Thoracic aorta (tissue), 2 donors: ENCODE measurements around the gene FJX1. TPM values are rescaled to one million over a fixed set of nuclear protein-coding genes. Genes with fewer than 3 reads are reported as not detected.

Experiments used
- ATAC-seq: fragments of 150-250 bp; one replicate; pipeline ENCODE4 v1.8.0; 2017; ENCODE audit warnings: low read depth; ENCODE audit not compliant: insufficient number of reproducible peaks, low FRiP score
- DNase-seq: peaks from one replicate; pipeline ENCODE4 v3.0.0-alpha.2; 2020; ENCODE audit warnings: low spot score
- H3K27ac ChIP-seq, 2 donors: fragments of 200-600 bp; sonication (generic); 1 replicate in 1 of 2; 2 replicates in 1 of 2; pipeline ENCODE4 v1.5.1; 2016; ENCODE audit warnings: mild to moderate bottlenecking in 2 of 2, moderate library complexity in 2 of 2
- H3K27me3 ChIP-seq: fragments of 200-600 bp; sonication (generic); replicated peaks from 2 replicates; pipeline ENCODE4 v1.6.0; 2016; ENCODE audit warnings: mild to moderate bottlenecking; ENCODE audit not compliant: insufficient read depth
- H3K36me3 ChIP-seq: fragments of 200-600 bp; sonication (generic); one replicate; pipeline ENCODE4 v1.5.1; 2016
- H3K4me1 ChIP-seq, 2 donors: fragments of 200-600 bp; sonication (generic); 1 replicate in 1 of 2; 2 replicates in 1 of 2; pipeline versions ENCODE4 v1.5.1 to v1.6.0; 2016; ENCODE audit warnings: low read depth in 2 of 2, mild to moderate bottlenecking in 1 of 2; ENCODE audit not compliant: control insufficient read depth in 1 of 2
- H3K4me3 ChIP-seq: fragments of 200-600 bp; sonication (generic); 2 replicates; pipeline ENCODE4 v1.5.1; 2016; ENCODE audit warnings: mild to moderate bottlenecking
- H3K9me3 ChIP-seq: fragments of 200-600 bp; sonication (generic); 2 replicates; pipeline ENCODE4 v1.5.1; 2016
- total RNA-seq, 2 donors: library from RNA; depleted of rRNA; stranded (reverse); fragments of >200 nt; gene quantifications; one replicate each; pipeline versions ENCODE4 v1.1.0 to v1.2.3, GENCODE V29; 2016
- TF ChIP-seq, protein P1 (sequence below): fragments of 200-600 bp; sonication (generic); IDR thresholded peaks from one replicate; pipeline ENCODE4 v1.5.1; 2019; ENCODE audit warnings: antibody characterized with exemption

Gene FJX1
- total RNA-seq, 2 donors from 2014 or later, result 5.4 to 19.2 TPM

- DNase-seq (no peak), ATAC-seq (no peak)
- Histone ChIP-seq H3K27me3 (no peaks in the 10 kb centered on the region), H3K4me3 (no peak overlapping the region), H3K36me3 (no peaks in the 10 kb centered on the region), H3K27ac (no peak overlapping the region), H3K4me1 (peaks cover 6 to 10% of the 10 kb centered on the region in 2 donors), H3K9me3 (no peaks in the 10 kb centered on the region)
- TF ChIP-seq, protein P1, sequence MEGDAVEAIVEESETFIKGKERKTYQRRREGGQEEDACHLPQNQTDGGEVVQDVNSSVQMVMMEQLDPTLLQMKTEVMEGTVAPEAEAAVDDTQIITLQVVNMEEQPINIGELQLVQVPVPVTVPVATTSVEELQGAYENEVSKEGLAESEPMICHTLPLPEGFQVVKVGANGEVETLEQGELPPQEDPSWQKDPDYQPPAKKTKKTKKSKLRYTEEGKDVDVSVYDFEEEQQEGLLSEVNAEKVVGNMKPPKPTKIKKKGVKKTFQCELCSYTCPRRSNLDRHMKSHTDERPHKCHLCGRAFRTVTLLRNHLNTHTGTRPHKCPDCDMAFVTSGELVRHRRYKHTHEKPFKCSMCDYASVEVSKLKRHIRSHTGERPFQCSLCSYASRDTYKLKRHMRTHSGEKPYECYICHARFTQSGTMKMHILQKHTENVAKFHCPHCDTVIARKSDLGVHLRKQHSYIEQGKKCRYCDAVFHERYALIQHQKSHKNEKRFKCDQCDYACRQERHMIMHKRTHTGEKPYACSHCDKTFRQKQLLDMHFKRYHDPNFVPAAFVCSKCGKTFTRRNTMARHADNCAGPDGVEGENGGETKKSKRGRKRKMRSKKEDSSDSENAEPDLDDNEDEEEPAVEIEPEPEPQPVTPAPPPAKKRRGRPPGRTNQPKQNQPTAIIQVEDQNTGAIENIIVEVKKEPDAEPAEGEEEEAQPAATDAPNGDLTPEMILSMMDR, result no peak
These were observed 40.0 kb downstream of the FJX1 start for GRCh38 chr11:35658020-35658948.

DNA sequence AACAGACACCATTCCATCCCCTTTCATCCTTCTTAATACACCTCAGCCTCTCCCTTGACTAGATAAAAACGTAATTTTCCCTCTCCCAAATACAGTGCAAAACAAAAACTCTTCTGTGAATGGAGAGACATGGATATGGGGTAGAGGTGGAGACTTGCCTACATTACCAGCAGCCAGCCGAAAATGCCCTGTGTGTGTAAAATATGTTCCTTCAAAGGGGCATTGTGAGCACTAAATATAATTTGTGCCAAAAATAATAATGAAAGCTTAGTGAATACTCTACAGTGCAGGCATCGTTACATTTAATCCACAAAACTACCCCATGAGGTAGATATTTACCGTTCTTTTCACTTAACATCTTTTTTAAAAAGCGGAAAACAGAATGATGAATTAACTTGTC is 43.3 kb downstream of the FJX1 start:
- Histone ChIP-seq H3K27me3 (no peaks in the 10 kb centered on the region), H3K9me3 (peaks cover 11% of the 10 kb centered on the region), H3K4me1 (peaks cover 14 to 26% of the 10 kb centered on the region in 2 donors), H3K4me3 (peak overlapping the region; percentile 95), H3K36me3 (no peaks in the 10 kb centered on the region), H3K27ac (peak overlapping the region; percentile 88 to 91)
- no peak for DNase-seq
- TF ChIP-seq, protein P1, result no peak
- ATAC-seq, result no peak

DNA sequence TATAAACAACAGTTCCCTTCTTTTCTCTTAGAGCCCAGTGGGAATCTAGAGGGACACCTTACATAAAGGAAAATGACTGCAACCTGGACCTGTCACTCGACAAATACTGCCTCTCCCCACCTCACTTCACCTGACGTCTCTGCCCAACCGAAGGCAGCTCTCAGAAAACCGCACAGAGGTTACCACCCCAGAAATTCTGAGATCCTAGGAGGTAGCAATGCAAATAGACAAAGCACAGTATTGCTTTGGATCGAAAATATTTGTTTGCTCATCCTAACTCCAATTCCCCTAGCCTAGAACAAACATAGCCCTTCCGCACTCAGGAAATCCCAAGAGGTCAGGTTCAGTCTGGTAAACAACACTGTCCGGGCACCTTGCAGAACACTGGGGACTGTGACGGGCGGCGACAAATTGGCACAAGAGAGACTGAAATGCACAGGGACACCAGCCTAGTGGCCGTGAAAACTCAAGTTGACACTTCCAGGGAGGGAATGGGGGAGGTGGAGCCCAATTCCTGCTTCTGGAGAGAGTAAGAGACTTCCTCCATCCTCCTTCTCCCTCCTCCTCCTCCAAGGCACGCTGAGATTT is 43.9 kb downstream of the FJX1 start:
- ATAC-seq, result no peak
- TF ChIP-seq, protein P1, result no peak
- Histone ChIP-seq H3K36me3 (no peaks in the 10 kb centered on the region), H3K4me1 (peaks cover 14 to 26% of the 10 kb centered on the region in 2 donors), H3K27ac (peak overlapping the region; percentile 88 to 91), H3K9me3 (peaks cover 12% of the 10 kb centered on the region), H3K27me3 (no peaks in the 10 kb centered on the region), H3K4me3 (peak overlapping the region; percentile 95)
- DNase-seq, result no peak

GRCh38 chr11:35662649-35663407 is 44.6 kb downstream of the FJX1 start, which contains the start of gene TRIM44:
Gene TRIM44, plus strand, starts transcription at chr11:35662775. Its CDS starts 337 bp downstream, at chr11:35663112.
- H3K9me3 ChIP-seq, result peaks cover 12% of the 10 kb centered on the region
- H3K4me3 ChIP-seq, result peak within 1 kb of the TSS; percentile 95
- no peaks in the 10 kb centered on the region for H3K36me3 ChIP-seq
- DNase-seq, result peak; percentile 29
- H3K27ac ChIP-seq, result peak within 1 kb of the TSS; percentile 88 to 91
- H3K4me1 ChIP-seq, result peaks cover 14 to 26% of the 10 kb centered on the region in 2 donors
- peak; percentile 85 for ATAC-seq
- TF ChIP-seq, protein P1, result no peak
- no peaks in the 10 kb centered on the region for H3K27me3 ChIP-seq

GRCh38 chr11:35663408-35663702 is 45.1 kb downstream of the FJX1 start:
- DNase-seq, result no peak
- peaks cover 12% of the 10 kb centered on the region for H3K9me3 ChIP-seq
- ATAC-seq, result no peak

More at GRCh38 chr11:35663408-35663702, 45.1 kb downstream of the FJX1 start:
- TF ChIP-seq, protein P1, result no peak
- H3K4me3 ChIP-seq, result peak overlapping the region; percentile 95
- H3K27me3 ChIP-seq, result no peaks in the 10 kb centered on the region
- peak overlapping the region; percentile 88 to 91 for H3K27ac ChIP-seq
- peaks cover 14 to 26% of the 10 kb centered on the region in 2 donors for H3K4me1 ChIP-seq
- peaks cover 2% of the 10 kb centered on the region for H3K36me3 ChIP-seq
